ENCODE measurements around the gene ZNF536.

DNA sequence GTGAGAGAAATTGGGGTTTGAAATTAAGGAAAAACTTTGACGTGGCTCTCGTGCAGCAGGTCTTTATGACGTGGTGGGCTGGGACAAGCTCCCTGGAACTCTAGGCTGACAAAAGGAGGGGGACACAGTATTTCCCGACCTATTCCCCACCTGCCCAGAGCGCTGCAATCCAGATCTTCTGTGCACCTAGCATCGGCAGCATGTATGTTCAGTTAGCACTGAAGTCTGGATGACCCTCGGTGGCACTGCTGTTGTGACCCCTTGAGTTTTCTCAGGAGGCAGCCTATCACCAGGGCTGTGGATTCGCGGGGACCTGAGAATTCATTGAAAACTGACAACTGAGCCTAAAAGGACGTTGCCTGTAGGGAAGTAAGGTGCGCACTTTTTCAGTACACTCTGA lies 9.1 kb upstream of the ZNF536 start:
- TF ChIP-seq POLR2A (conservative IDR thresholded peaks at IDR 0.05) (no peak), SP1 (CRISPR knock-in tag; IDR thresholded peaks at IDR 0.05) (no peak), NEUROD1 (IDR thresholded peaks at IDR 0.05; ENCODE audit: borderline replicate concordance, low read depth, low read length, partially characterized antibody) (no peak), TSC22D4 (tag; IDR thresholded peaks at IDR 0.05) (no peak), ZNF274 (IDR thresholded peaks at IDR 0.05; ENCODE audit: borderline replicate concordance, low read depth, low read length) (no peak), ZHX1 (conservative IDR thresholded peaks at IDR 0.05; ENCODE audit: low read length) (no peak), ZNF431 (CRISPR knock-in tag; IDR thresholded peaks at IDR 0.05) (no peak), KAT7 (CRISPR knock-in tag; IDR thresholded peaks at IDR 0.05; ENCODE audit: borderline replicate concordance) (no peak)
